ENCODE measurements around the gene CLEC7A.

The CLEC7A gene

GRCh38 chr12:10130042-10130441 is at the start of gene CLEC7A:
Gene CLEC7A, minus strand, starts transcription at chr12:10130199. Its CDS starts 117 bp downstream, at chr12:10130082.
- DNase-seq, result peak; percentile 14

- DNase-seq, result no peak
Measured at GRCh38 chr12:10179776-10180181, 49.8 kb upstream of the CLEC7A start.

- no peak for DNase-seq
Measured at GRCh38 chr12:10178821-10179220, 48.8 kb upstream of the CLEC7A start, which contains the start of gene TMEM52B. Gene TMEM52B, plus strand, starts transcription at chr12:10179032. Its CDS starts 543 bp downstream, at chr12:10179575.

GRCh38 chr12:10175846-10176636 is 46.0 kb upstream of the CLEC7A start:
- no peak for DNase-seq

- no peak for DNase-seq
Measured at GRCh38 chr12:10174986-10175614, 45.1 kb upstream of the CLEC7A start.

- DNase-seq, result no peak
Measured at GRCh38 chr12:10171973-10172728, 42.2 kb upstream of the CLEC7A start, which contains the start of gene OLR1. Gene OLR1, minus strand, starts transcription at chr12:10172132. Its CDS starts 55 bp downstream, at chr12:10172077.

- DNase-seq, result no peak
Measured at GRCh38 chr12:10170216-10170615, 40.2 kb upstream of the CLEC7A start.

- DNase-seq, result no peak
Measured at GRCh38 chr12:10169104-10169503, 39.1 kb upstream of the CLEC7A start.

GRCh38 chr12:10167599-10167998 is 37.6 kb upstream of the CLEC7A start:
- peak; percentile 54 for DNase-seq

GRCh38 chr12:10165421-10165820 is 35.4 kb upstream of the CLEC7A start:
- DNase-seq, result no peak

GRCh38 chr12:10163084-10163483 is 33.1 kb upstream of the CLEC7A start:
- peak; percentile 20 for DNase-seq

GRCh38 chr12:10160617-10161385 is 30.8 kb upstream of the CLEC7A start:
- DNase-seq, result no peak

GRCh38 chr12:10159280-10159679 is 29.3 kb upstream of the CLEC7A start:
- no peak for DNase-seq

- DNase-seq, result no peak
Measured at GRCh38 chr12:10158406-10158805, 28.4 kb upstream of the CLEC7A start.

- DNase-seq, result no peak
Measured at GRCh38 chr12:10155966-10156365, 26.0 kb upstream of the CLEC7A start.

- no peak for DNase-seq
Measured at GRCh38 chr12:10154145-10154496, 24.1 kb upstream of the CLEC7A start.

- DNase-seq, result peak; percentile 75
Measured at GRCh38 chr12:10153271-10154144, 23.5 kb upstream of the CLEC7A start.

GRCh38 chr12:10151621-10152020 is 21.6 kb upstream of the CLEC7A start:
- no peak for DNase-seq

GRCh38 chr12:10147714-10148403 is 17.9 kb upstream of the CLEC7A start:
- DNase-seq, result no peak

GRCh38 chr12:10142976-10143589 is 13.1 kb upstream of the CLEC7A start:
- DNase-seq, result no peak

- peak; percentile 82 for DNase-seq
Measured at GRCh38 chr12:10140001-10140400, 10.0 kb upstream of the CLEC7A start.
